ENCODE data around the gene SAP30BP.

SAP30BP gene

GRCh38 chr17:75725504-75725903 lies 58.4 kb downstream of the SAP30BP start:
- no peak for TF ChIP-seq CTCF (conservative IDR thresholded peaks at IDR 0.05)
- H3K27ac ChIP-seq: no peak overlapping the region

GRCh38 chr17:75727391-75727790 lies 60.3 kb downstream of the SAP30BP start:
- H3K27ac ChIP-seq: no peak overlapping the region
- TF ChIP-seq CTCF (conservative IDR thresholded peaks at IDR 0.05): no peak

GRCh38 chr17:75729351-75729750 lies 62.2 kb downstream of the SAP30BP start:
- H3K27ac ChIP-seq: no peak overlapping the region
- TF ChIP-seq CTCF (conservative IDR thresholded peaks at IDR 0.05): no peak

DNA sequence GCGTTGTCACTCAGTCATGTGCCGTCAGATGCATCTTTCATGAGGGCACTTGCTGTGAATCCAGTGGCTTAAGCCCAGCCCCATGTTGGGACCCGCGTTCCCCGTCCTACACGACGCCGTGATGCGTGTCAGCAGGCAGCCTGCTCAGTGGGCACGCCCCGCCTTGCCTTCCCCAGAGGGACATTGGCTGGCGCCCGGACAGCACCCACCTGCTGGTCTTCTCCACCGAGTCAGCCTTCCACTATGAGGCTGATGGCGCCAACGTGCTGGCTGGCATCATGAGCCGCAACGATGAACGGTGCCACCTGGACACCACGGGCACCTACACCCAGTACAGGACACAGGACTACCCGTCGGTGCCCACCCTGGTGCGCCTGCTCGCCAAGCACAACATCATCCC lies 62.9 kb downstream of the SAP30BP start:
- no peak for TF ChIP-seq CTCF (conservative IDR thresholded peaks at IDR 0.05)
- no peak overlapping the region for H3K27ac ChIP-seq

DNA sequence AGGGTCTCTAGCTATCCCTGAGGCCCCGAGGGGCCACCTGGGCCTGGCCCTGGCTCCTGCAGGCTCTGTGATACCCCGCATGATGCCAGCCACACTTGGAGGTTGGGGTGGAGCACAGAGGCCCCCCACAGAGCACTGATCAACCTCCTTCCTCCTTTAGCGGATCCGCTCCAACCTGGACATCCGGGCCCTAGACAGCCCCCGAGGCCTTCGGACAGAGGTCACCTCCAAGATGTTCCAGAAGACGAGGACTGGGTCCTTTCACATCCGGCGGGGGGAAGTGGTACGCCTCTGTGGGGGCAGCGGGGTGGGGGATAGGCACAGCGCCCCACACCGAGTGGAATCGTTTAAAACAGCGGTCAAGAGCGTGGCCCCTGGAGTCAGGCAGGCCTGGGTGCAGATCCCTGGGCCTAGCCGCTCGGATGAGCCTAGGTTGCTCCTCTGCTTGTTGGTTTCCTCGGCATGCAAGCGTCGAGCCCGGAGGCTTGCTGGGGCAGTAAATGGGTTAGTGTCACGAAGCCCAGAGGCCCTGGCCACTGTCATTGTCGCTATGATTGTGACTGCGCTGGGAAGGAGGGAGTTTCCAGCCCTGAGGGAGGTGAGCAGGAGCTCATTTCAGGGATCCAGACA lies 64.1 kb downstream of the SAP30BP start:
- H3K27ac ChIP-seq: no peak overlapping the region
- TF ChIP-seq CTCF (conservative IDR thresholded peaks at IDR 0.05): no peak

- no peak for TF ChIP-seq CTCF (conservative IDR thresholded peaks at IDR 0.05)
- H3K27ac ChIP-seq: no peak overlapping the region
Measured at GRCh38 chr17:75731716-75732498, 64.8 kb downstream of the SAP30BP start.

DNA sequence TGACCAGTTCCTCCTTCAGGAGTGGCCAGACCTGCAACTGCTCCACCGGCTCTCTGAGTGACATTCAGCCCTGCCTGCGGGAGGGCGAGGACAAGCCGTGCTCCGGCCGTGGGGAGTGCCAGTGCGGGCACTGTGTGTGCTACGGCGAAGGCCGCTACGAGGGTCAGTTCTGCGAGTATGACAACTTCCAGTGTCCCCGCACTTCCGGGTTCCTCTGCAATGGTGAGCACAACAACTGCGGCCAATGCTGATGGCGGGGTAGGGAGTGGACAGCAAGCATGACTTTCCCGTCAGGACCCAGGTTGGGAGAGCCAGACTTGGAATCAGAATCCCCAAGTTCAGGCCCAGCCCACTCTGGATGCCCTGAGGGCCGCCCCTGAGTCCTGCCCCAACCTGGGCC lies 66.3 kb downstream of the SAP30BP start:
- TF ChIP-seq CTCF (conservative IDR thresholded peaks at IDR 0.05): no peak
- no peak overlapping the region for H3K27ac ChIP-seq
